Immature natural killer cell (primary cell): ENCODE measurements around the gene EIF1. TPM values are rescaled to one million over a fixed set of nuclear protein-coding genes. Genes with fewer than 3 reads are reported as not detected.

Experiments used
- DNase-seq, 3 donors: peaks; one replicate each; pipeline ENCODE4 v3.0.0; 2022; ENCODE audit warnings: mixed read lengths in 1 of 3
- H3K27ac Mint-ChIP-seq, 6 donors: one replicate each; pipeline ENCODE4 v1.8.0; 2020; ENCODE audit warnings: mixed read lengths in 6 of 6, mild to moderate bottlenecking in 5 of 6, inconsistent platforms in 4 of 6, moderate library complexity in 3 of 6
- H3K27me3 Mint-ChIP-seq, 3 donors: one replicate each; pipeline ENCODE4 v1.8.0; 2020 to 2021; ENCODE audit warnings: low read depth in 3 of 3, mild to moderate bottlenecking in 3 of 3, mixed read lengths in 3 of 3, moderate library complexity in 3 of 3, inconsistent platforms in 1 of 3
- H3K36me3 Mint-ChIP-seq, 3 donors: one replicate each; pipeline ENCODE4 v1.8.0; 2020; ENCODE audit warnings: mixed read lengths in 3 of 3, inconsistent platforms in 2 of 3, mild to moderate bottlenecking in 2 of 3
- H3K4me1 Mint-ChIP-seq, 2 donors: one replicate each; pipeline ENCODE4 v1.8.0; 2020; ENCODE audit warnings: inconsistent platforms in 2 of 2, mild to moderate bottlenecking in 2 of 2, mixed read lengths in 2 of 2, moderate library complexity in 1 of 2
- H3K4me3 Mint-ChIP-seq, 5 donors: one replicate each; pipeline ENCODE4 v1.8.0; 2020; ENCODE audit warnings: mild to moderate bottlenecking in 5 of 5, mixed read lengths in 5 of 5, inconsistent platforms in 3 of 5, moderate library complexity in 3 of 5
- H3K9me3 Mint-ChIP-seq, 6 donors: one replicate each; pipeline ENCODE4 v1.8.0; 2020; ENCODE audit warnings: mild to moderate bottlenecking in 6 of 6, mixed read lengths in 6 of 6, inconsistent platforms in 4 of 6, moderate library complexity in 3 of 6
- polyA plus RNA-seq, 3 donors: library from polyadenylated mRNA; unstranded; fragments of 300-500 nt; fragmentation: Illumina TruSeq; gene quantifications; one replicate each; pipeline ENCODE4 v1.2.3, GENCODE V29; 2021

The EIF1 gene
- polyA plus RNA-seq, 3 donors from 2014 or later: 639 to 1,260 (median 915) TPM

DNA sequence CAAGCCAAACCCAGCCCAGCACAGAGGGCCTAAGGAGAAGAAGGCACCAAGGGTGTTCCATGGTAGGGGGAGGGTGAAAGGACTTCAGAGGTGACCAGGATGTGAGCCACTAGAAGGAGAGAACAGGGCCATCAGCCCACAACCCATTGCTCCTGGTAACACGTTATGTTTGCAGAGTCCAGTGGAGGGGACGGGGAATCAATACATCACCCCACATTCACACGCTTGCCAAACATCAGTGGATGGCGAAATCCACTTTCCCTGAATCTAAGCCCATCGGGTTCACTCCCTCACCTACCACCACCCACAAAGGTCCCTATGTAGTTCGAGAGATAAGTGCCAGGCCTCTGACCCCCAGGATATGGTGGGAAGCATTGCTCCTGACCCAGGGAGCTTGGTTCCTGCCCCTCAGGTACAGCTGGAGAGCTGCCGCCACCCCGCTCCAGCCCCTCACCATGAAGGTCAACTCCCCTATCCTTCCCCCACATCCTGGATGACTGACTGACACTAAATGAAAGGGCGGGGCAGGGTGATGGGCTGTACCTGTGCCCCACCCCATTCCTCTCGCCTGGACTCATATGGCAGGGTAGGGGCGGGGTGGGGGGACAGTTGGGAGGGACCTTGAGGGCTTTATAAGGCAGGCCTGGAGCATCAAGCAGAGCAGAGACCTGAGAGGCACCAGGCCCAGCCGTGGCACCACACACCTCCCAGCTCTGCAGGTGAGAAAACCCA is 23.1 kb downstream of the EIF1 start, which contains the start of gene GAST:
TSS of gene GAST (plus strand) at position 663 of the 732 bp plus-strand sequence. CDS start 3,106 bp downstream, outside the sequence.
- peaks cover 4 to 20% (median 6%) of the 10 kb centered on the region in 3 donors for H3K27me3 Mint-ChIP-seq
- H3K36me3 Mint-ChIP-seq: no peaks in the 10 kb centered on the region

DNA sequence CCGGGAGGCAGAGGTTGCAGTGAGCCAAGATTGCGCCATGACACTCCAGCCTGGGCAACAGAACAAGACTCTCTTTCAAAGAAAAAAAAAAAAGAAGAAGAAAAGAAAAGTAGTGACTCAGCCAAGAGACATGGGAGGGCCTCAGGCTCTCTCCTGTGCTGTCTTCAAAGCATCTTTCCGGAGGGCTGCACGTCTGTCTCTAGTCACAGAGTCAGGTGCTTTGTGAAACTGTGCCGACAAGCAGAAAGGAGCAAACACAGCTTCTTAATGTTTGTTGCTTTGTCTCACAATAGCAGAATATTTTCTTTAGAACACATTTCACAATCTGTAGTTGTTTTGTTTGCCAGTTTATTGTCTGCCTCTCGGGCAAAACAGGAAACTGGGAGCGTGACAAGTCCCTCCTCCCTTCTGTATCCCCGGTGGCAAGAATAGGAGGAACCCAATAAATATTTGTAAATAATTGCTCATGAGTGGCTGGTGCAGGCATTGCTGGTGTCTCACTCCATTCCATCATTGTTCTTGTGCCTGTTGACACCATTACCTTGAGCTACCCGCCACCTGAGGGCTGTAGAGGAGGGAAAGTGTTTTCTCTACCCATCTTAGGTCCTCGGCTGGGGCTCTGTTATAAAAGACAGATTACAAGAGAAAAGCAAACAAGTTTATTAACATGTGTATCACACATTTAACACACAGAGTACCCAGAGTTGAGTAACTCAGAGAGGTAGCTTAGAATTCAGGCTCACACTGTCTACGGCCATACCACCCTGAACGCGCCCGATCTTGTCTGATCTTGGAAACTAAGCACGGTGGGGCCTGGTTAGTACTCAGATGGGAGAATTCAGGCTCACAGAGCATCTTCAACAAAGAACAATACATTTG is 29.0 kb downstream of the EIF1 start:
- Mint-ChIP-seq H3K36me3 (no peaks in the 10 kb centered on the region), H3K9me3 (no peaks in the 10 kb centered on the region), H3K27me3 (peaks cover 0 to 4% (median 3%) of the 10 kb centered on the region in 3 donors), H3K4me3 (no peak overlapping the region), H3K27ac (no peak overlapping the region), H3K4me1 (no peaks in the 10 kb centered on the region)
- no peak for DNase-seq

More for the DNA sequence above, 23.1 kb downstream of the EIF1 start, which contains the start of gene GAST:
- H3K9me3 Mint-ChIP-seq: no peaks in the 10 kb centered on the region
- no peak for DNase-seq
- H3K4me1 Mint-ChIP-seq: no peaks in the 10 kb centered on the region
- no peak within 1 kb of the TSS for H3K27ac Mint-ChIP-seq
- no peak within 1 kb of the TSS for H3K4me3 Mint-ChIP-seq

DNA sequence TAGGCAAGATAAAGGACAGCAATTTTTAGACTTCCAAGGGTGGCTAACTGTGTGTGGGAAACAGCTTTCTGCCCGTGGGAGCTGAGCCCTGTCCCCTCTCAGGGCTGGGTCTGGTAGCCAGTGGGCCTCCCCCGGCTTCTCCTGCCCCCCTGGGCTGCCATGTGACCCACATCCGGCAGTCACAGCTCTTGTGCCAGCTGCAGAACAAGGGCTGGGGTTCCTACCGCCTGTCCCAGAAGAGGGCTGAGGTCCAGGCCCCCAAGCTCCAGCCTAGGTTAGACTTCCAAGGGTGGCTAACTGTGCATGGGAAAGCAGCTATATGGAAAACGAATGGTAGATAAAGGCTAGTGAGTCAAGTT is 29.6 kb downstream of the EIF1 start:
- no peaks in the 10 kb centered on the region for H3K4me1 Mint-ChIP-seq
- no peaks in the 10 kb centered on the region for H3K36me3 Mint-ChIP-seq
- H3K4me3 Mint-ChIP-seq: no peak overlapping the region
- no peak overlapping the region for H3K27ac Mint-ChIP-seq
- H3K9me3 Mint-ChIP-seq: no peaks in the 10 kb centered on the region
- H3K27me3 Mint-ChIP-seq: peaks cover 0 to 4% (median 0%) of the 10 kb centered on the region in 3 donors
- no peak for DNase-seq

DNA sequence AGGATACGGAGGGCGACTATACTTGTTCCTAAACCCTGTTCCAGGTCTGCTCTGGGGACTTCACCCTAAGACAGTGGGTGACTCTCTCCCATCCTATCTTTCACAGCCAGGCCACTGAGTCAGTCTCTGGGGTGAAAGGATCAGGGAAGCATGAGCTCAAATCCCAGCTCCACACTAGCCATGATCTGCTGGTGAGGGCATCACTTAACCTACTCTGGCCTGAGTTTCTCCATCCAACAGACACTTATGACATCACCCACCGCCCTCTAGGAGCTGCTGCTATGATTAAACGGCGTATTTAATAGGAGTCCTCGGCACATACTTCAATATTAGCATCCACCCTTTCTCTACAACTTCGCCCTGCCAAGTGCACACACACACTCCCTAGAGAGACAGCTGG is 33.5 kb downstream of the EIF1 start:
- no peak overlapping the region for H3K27ac Mint-ChIP-seq
- H3K4me1 Mint-ChIP-seq: no peaks in the 10 kb centered on the region
- no peaks in the 10 kb centered on the region for H3K36me3 Mint-ChIP-seq
- no peak overlapping the region for H3K4me3 Mint-ChIP-seq
- H3K27me3 Mint-ChIP-seq: peaks cover 0 to 3% (median 2%) of the 10 kb centered on the region in 3 donors
- H3K9me3 Mint-ChIP-seq: no peaks in the 10 kb centered on the region
- no peak for DNase-seq

- Mint-ChIP-seq H3K4me3 (no peak overlapping the region), H3K4me1 (no peaks in the 10 kb centered on the region), H3K27me3 (peaks cover 2 to 3% (median 3%) of the 10 kb centered on the region in 3 donors), H3K27ac (no peak overlapping the region), H3K36me3 (no peaks in the 10 kb centered on the region), H3K9me3 (no peaks in the 10 kb centered on the region)
- no peak for DNase-seq
These were observed 35.3 kb downstream of the EIF1 start for GRCh38 chr17:41723801-41724475.

DNA sequence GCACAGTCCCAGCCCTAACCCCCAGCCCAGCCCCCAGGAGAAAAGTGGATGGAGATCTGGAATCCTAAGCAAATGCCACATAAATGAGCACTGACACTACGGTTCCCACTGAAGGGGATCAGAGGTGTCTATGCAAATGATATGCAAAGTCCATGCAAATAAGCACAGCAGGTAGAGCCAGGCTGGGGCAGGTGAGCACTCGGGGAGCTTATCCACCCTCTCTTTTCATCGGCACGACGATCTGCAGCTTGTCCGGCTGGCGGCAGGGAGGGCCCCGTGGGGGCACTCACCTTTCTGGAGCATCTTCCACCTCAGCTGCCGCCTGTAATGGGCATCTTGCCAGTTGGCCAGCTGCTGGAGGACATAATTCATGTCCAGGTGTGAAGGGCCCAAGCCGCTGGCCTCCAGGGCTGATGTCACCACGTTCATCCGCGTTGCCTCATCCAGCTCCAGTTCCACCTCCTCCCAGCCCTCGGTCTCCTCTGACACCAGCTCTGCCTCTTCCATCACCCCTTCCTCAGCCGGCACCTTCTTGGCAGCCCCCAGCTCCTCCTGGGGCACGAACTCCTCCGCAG is 35.9 kb downstream of the EIF1 start:
- peaks cover 2 to 3% (median 3%) of the 10 kb centered on the region in 3 donors for H3K27me3 Mint-ChIP-seq
- H3K4me3 Mint-ChIP-seq: no peak overlapping the region
- H3K4me1 Mint-ChIP-seq: no peaks in the 10 kb centered on the region
- H3K9me3 Mint-ChIP-seq: no peaks in the 10 kb centered on the region
- no peak overlapping the region for H3K27ac Mint-ChIP-seq
- no peaks in the 10 kb centered on the region for H3K36me3 Mint-ChIP-seq
- no peak for DNase-seq

GRCh38 chr17:41725134-41725533 is 36.4 kb downstream of the EIF1 start:
- Mint-ChIP-seq H3K27ac (no peak overlapping the region), H3K4me3 (no peak overlapping the region), H3K27me3 (peaks cover 3% of the 10 kb centered on the region in 3 donors), H3K4me1 (no peaks in the 10 kb centered on the region), H3K36me3 (no peaks in the 10 kb centered on the region), H3K9me3 (no peaks in the 10 kb centered on the region)
- no peak for DNase-seq

GRCh38 chr17:41728056-41728455 is 39.4 kb downstream of the EIF1 start:
- H3K36me3 Mint-ChIP-seq: no peaks in the 10 kb centered on the region
- no peaks in the 10 kb centered on the region for H3K9me3 Mint-ChIP-seq
- no peak overlapping the region for H3K4me3 Mint-ChIP-seq
- peaks cover 3 to 10% (median 5%) of the 10 kb centered on the region in 3 donors for H3K27me3 Mint-ChIP-seq
- no peak for DNase-seq
- H3K27ac Mint-ChIP-seq: no peak overlapping the region
- no peaks in the 10 kb centered on the region for H3K4me1 Mint-ChIP-seq

DNA sequence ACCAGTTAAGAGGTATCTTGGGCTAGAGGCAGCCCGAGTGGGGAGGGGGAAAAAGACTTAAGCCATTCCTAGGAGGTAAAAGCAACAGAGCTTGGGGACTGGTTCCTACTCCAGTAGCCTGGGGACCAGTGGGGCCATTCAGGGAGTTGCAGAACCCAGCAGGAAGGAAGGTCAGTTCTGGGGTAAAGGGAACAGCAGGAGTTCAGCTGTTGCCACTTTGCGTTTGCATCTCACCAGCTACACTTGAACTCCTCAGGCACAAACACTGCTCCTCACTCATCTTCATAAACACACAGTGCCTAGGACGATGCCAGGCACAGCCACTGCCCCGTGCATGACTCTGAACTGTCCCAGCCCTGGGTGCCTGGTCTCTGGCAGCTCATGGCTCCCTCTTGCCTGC is 41.8 kb downstream of the EIF1 start:
- DNase-seq: no peak

DNA sequence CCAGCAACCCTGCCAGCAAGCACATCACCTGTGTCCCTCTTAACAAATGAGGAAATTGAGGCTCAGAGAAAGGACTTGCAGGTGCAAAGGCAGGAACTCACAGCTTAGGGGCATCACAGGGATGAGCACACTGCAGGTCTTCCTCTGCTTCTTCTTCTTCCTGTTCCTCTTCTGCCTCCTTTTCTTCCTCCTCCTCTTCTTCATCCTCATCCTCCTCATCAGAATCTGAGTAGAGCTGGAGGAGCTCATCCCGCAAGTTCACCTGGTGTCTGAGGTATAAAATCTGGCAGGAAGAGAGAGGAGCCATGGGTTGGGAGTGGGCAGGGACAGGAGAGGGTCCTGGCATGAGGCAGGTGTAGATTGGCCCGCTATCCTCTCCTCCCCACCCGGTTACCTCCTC is 43.2 kb downstream of the EIF1 start:
- Mint-ChIP-seq H3K4me1 (no peaks in the 10 kb centered on the region), H3K36me3 (no peaks in the 10 kb centered on the region), H3K27ac (no peak overlapping the region), H3K4me3 (no peak overlapping the region), H3K9me3 (no peaks in the 10 kb centered on the region), H3K27me3 (peaks cover 7 to 19% (median 15%) of the 10 kb centered on the region in 3 donors)
- DNase-seq: no peak

More for the DNA sequence above, 41.8 kb downstream of the EIF1 start:
- Mint-ChIP-seq H3K9me3 (no peaks in the 10 kb centered on the region), H3K36me3 (no peaks in the 10 kb centered on the region), H3K4me3 (no peak overlapping the region), H3K4me1 (no peaks in the 10 kb centered on the region), H3K27me3 (peaks cover 4 to 13% (median 10%) of the 10 kb centered on the region in 3 donors), H3K27ac (no peak overlapping the region)

DNA sequence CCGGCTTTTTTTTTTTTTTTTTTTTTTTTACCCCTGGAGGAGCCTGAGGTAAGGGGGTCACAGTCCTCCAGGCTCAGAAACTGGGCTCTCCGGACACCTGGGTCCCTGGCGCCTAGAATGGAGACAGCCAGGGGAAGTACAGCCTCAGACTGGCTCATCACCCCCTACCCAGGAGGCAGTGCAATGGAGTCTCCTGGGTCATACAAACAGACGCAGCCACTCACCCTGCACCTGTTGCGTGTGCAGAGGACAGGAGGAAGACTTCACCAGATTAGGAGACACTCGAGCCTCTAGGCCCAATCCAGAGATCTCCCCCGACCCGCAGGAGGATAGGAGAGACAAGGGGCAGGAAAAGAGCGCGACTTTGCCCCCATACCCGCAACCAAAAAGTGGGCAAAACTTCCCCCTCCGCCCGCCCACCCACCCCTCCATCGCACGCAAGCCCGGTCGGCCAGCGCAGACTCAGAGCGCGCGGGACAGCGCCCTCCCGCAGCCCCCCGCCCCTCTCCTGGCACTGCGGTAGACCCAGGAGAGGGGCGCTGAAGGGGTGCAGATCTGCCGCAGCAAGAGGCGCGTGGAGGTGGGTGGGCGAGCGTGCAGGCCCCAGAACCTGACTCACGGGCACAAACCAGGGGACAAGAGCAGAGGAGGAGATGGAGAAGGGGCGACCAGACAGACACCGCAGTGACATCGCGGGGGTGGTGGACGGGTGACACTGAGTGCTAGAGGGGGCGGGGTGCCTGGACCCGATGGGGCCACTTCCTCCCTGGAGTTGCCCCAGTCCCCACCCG is 44.9 kb downstream of the EIF1 start:
- no peaks in the 10 kb centered on the region for H3K36me3 Mint-ChIP-seq
- no peak overlapping the region for H3K4me3 Mint-ChIP-seq
- peaks cover 7 to 16% (median 15%) of the 10 kb centered on the region in 3 donors for H3K27me3 Mint-ChIP-seq
- H3K9me3 Mint-ChIP-seq: no peaks in the 10 kb centered on the region
- DNase-seq: no peak
- no peaks in the 10 kb centered on the region for H3K4me1 Mint-ChIP-seq
- H3K27ac Mint-ChIP-seq: no peak overlapping the region

DNA sequence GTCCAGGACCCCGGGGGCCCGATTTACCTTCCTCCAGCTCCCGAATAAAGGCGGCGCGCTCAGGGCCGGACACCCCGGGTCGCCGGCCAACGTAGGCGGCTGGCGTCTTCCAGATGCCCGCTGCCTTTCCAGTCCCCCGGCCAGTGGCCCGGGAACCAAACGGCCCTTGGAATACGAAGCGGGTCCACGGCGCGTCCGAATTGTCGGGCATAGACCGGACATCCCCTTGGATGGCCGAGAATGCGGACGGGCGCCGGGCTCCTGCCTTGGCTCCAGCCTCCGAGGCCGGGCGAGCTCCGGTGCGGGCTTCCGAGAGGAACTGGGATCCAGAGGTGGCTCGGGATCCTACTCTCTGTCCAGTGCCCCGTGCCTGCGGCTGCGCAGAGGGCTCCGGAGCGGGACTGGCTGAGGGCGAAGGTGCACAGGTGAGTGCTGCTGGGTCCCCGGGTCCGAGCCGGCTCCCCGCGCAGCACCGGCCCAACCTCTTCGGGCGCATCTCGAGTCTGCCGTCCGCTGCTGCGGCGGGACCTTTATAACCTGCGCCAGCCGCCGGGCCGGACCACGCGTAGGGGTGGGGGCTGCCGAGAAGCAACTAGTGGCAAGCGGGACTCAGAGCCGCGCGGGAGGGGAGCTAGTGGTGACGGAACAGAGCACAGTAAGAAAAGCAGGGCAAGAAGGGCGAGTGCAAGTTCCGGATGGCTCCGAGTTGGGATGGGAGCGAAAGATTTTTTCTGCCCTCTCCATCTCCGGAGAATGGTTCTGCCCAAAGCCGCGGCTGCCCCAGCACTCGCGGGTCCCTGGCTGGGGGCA is 45.7 kb downstream of the EIF1 start, which contains the start of gene HAP1:
TSS of gene HAP1 (minus strand) at position 505 of the 810 bp plus-strand sequence. CDS start at position 496, 9 bp downstream.
- H3K27me3 Mint-ChIP-seq: peaks cover 7 to 16% (median 15%) of the 10 kb centered on the region in 3 donors
- no peak for DNase-seq
- no peaks in the 10 kb centered on the region for H3K36me3 Mint-ChIP-seq
- no peak within 1 kb of the TSS for H3K27ac Mint-ChIP-seq
- no peak within 1 kb of the TSS for H3K4me3 Mint-ChIP-seq
- no peaks in the 10 kb centered on the region for H3K9me3 Mint-ChIP-seq
- no peaks in the 10 kb centered on the region for H3K4me1 Mint-ChIP-seq
